ENCODE measurements around the gene CSTB.

Gene CSTB

GRCh38 chr21:43745772-43746517 is 30.2 kb downstream of the CSTB start:
- no peak for DNase-seq

GRCh38 chr21:43744725-43745124 is 31.4 kb downstream of the CSTB start:
- DNase-seq, result no peak

- DNase-seq, result no peak
Measured at GRCh38 chr21:43743947-43744346, 32.2 kb downstream of the CSTB start.

- no peak for DNase-seq
Measured at GRCh38 chr21:43741423-43742096, 34.5 kb downstream of the CSTB start.

- no peak for DNase-seq
Measured at GRCh38 chr21:43740497-43741156, 35.5 kb downstream of the CSTB start.

GRCh38 chr21:43739621-43740435 is 36.3 kb downstream of the CSTB start:
- DNase-seq, result no peak

GRCh38 chr21:43737158-43737950 is 38.8 kb downstream of the CSTB start:
- no peak for DNase-seq

- DNase-seq, result no peak
Measured at GRCh38 chr21:43736224-43736883, 39.8 kb downstream of the CSTB start.

GRCh38 chr21:43735236-43736091 is 40.6 kb downstream of the CSTB start:
- DNase-seq, result no peak

- no peak for DNase-seq
Measured at GRCh38 chr21:43734928-43735229, 41.2 kb downstream of the CSTB start.

- peak; percentile 36 for DNase-seq
Measured at GRCh38 chr21:43734131-43734927, 41.8 kb downstream of the CSTB start.

- DNase-seq, result peak; percentile 33
Measured at GRCh38 chr21:43733529-43734071, 42.5 kb downstream of the CSTB start.

- no peak for DNase-seq
Measured at GRCh38 chr21:43733060-43733459, 43.0 kb downstream of the CSTB start.

- no peak for DNase-seq
Measured at GRCh38 chr21:43731891-43732711, 44.0 kb downstream of the CSTB start.

GRCh38 chr21:43731476-43731875 is 44.6 kb downstream of the CSTB start:
- no peak for DNase-seq

GRCh38 chr21:43728467-43729390 is 47.4 kb downstream of the CSTB start:
- DNase-seq, result peak; percentile 93

- no peak for DNase-seq
Measured at GRCh38 chr21:43728154-43728466, 48.0 kb downstream of the CSTB start.
